GM21529 (cell line): ENCODE data around the gene DPH2.

Source experiments
- ATAC-seq: cut with Tn5 transposase; IDR thresholded peaks from one replicate; pipeline ENCODE4 v1.9.1; 2021; ENCODE audit not compliant: unreplicated experiment

DPH2 gene

DNA sequence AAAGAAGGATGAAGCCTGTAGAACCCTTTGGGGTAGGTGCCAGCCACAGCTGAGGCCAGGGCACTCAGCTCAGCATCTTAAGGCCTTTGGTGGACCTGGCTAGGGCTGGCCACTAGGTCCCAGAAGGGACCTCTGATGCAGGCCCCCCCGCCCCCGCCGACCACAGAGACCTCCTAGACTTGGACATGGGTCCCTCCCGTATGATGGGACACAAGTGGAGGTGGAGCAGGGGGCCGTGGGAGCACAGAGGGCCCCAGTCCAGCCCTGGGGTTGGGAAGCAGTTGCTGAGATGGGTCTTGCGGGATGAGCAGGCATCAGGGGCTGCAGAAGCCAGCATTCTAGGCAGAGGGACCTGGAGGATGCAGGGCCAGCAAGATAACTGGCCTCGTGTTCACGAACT, 12.4 kb downstream of the DPH2 start:
- ATAC-seq: no peak

DNA sequence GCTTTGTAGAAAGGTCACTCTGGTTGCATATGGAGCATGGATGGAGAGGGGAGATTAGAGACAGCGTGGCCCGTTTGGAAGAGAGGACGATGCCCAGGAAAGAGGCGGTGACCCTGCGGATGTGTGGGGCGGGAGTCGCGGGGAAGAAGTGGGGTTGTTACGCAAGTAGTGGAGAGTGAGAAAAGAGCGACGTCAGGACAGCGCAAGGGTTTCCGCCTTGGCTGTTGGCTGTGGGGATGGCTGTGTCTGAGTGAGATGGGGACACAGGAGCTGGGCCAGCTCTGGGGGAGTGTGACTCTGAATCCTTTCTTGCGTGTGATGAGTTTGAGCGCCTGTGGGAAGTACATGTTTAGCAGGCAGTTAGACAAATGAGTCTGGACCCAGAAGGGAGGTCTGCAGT, 13.0 kb downstream of the DPH2 start:
- ATAC-seq: no peak

DNA sequence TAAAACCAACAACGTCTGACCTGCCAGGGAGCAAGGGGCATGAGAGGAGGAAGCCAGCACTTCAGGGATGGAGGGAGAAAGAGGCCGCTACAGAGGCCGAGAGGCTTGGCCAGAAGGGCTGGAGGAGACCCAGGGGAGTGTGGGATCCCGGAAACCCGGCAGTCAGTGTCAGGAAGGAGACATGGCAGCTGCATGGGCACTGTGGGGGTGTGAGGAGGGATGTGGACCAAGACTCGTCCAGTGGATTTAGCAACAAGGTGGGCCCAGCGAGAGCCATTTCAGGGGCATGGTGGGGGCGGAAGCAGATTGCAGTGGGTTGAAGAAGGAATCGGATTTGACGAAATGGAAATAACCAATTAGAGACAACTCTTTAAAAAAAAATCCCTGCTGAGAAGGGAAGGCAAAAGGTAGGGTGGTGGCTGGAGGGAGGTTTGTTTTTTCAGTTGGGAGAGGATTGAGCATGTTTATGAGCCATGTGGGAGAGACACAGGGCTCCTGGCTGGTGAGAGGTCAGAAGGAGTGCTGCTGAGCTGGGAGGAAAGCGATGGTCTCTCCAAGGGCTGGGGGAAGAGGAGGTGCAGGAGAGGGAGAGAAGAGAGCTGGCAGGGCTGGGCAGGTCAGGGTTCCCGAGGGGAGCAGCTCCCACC, 13.6 kb downstream of the DPH2 start:
- no peak for ATAC-seq

DNA sequence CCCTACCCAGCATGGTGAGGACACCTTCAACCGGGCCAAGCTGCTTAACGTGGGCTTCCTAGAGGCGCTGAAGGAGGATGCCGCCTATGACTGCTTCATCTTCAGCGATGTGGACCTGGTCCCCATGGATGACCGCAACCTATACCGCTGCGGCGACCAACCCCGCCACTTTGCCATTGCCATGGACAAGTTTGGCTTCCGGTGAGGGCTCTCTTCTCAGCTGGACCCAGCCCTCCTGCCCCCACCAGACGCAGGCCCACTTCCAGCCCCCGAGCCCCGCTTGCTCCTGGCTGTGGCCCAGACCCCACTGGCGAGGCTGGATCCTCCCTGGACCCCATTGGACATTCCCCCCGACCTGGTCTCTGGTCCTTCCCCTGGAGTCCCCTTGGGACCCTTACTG, 15.0 kb downstream of the DPH2 start:
- ATAC-seq: no peak

DNA sequence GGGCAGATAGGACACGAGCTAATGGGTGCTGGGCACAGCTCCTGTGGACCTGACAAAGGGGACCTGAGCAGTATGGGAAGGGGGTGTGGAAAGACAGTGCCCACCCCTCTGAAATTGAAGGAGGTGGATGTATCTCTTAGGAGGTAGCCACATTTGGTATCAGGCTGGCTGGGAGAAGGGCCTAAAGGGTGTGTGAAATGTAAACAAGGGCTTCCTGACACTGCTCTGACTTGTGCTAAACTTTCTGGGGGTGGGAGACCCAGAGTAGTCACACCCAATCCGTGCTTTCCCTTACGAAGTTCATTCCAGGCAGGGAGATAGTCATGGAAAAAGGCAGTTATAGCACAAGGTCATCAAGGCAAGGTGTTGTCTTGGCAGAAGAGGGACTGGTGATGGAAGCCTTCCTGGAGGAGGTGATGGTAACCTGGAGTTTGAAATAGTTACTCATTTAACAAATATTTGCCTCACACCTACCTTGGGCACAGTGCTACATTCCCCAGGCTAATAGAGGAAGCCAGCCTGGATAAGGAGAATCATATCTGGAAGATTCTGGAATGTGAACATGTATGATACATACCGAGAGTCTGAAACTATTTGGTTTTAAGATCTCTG, 16.3 kb downstream of the DPH2 start:
- no peak for ATAC-seq

DNA sequence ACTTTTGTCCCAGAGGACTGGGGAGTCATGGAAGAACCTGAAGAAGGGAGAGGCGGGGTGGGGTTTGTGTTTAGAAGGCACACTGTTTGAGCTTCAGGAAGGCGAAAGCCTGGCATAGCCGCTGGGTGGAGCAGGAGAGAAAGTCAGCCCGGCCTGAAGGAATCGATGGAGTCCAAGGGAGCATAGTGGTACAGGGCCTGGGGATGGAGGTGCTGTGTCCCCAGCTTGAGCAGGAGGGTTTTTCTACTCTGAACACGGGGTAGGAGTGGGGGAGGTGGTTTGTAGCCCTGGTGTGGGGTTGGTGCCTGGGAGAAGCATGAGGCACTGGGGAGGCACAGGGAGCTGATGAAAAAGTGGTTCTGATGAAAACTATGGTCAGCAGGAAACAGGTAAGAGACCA, 16.9 kb downstream of the DPH2 start:
- no peak for ATAC-seq

DNA sequence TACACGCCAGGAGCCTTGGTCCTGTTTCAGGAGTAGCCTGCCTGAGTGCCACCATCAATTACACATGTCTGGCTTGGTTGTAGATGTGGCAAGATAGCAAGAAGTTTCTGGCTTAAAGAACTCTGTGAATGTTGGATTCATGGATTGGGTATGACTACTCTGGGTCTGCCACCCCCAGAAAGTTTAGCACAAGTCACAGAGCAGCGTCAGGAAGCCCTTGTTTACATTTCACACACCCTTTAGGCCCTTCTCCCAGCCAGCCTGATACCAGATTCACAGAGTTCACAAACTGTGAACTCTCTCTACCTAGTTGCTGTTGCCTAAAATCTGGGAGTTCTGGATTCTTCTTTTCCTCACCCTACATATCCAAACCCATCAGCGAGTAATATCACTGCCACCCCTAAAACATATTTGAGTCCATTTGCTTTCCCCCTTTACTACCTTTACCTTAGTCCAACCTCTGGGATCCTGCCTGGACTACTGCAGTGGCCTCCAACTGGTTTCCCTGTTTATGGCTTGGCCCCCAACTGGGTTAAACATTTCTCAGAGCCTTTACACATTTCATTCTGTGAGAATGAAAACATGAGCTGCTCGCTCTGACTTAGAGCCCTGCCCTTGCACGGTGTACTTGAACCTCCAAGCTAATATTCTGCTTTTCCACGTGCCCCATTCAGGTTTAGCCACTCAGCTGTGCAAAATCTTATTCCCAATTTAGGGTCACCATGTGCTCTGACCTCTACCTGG, 17.5 kb downstream of the DPH2 start:
- ATAC-seq: no peak

DNA sequence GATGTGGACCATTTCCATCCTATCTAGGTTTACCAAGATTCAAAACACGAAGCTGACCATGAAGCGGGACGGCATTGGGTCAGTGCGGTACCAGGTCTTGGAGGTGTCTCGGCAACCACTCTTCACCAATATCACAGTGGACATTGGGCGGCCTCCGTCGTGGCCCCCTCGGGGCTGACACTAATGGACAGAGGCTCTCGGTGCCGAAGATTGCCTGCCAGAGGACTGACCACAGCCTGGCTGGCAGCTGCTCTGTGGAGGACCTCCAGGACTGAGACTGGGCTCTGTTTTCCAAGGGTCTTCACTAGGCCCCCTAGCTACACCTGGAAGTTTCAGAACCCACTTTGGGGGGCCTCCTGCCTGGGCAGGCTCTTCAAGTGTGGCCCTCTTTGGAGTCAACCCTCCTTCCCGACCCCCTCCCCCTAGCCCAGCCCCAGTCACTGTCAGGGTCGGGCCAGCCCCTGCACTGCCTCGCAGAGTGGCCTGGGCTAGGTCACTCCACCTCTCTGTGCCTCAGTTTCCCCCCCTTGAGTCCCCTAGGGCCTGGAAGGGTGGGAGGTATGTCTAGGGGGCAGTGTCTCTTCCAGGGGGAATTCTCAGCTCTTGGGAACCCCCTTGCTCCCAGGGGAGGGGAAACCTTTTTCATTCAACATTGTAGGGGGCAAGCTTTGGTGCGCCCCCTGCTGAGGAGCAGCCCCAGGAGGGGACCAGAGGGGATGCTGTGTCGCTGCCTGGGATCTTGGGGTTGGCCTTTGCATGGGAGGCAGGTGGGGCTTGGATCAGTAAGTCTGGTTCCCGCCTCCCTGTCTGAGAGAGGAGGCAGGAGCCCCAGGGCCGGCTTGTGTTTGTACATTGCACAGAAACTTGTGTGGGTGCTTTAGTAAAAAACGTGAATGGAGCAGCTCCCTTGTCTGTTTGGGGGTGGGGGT, 20.7 kb downstream of the DPH2 start:
- ATAC-seq: no peak

DNA sequence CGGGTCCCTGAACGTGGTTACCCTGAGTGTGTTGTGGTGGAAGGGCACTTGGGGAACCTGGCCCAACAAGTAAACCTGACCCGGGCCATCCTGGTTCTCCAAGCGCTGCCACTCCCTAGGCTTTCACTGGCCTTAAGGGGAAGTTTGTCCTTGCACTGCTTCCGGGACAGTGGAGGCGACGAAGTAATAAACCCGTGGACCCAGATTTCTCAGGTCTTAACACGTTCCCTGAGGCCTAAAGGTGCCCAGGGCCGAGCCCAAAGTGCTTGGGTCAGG, 21.3 kb downstream of the DPH2 start:
- ATAC-seq: no peak

DNA sequence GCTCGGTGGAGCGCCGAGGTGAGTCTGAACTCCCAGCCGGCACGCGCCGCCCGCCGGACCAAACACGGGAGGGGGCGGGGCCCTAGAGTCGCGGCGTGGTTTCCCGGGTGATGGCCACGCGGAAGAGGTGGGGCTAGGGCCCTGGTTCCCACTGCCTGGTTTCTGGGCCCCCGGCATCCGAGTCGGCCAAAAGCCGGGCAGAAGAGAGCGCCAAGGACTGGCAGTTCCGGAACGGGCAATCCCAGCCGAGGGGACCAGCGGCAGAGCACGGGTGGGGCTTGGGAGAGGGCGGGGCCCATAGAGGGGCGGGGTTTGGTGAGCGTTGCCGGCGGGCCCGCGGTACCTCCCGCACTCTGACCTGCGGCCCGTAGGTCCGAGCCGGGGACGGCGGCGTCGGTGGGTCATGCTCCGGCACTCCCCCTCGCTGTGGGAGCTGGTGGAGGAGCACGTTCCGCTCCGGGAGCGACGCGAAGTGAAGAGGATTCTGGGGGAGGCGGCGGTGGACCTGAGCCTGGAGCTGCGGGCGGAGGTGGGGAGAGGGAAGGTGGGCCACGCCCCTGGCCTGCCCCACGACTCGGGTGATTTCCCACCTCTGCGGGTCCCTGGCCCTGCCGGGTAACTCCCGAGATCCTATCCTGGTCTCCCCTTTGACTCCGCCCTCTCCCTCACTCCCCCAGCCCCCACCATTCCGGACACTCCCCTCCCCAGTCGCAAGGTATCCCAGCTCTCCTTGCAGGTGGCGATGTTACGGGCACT, 21.8 kb downstream of the DPH2 start, which contains the start of gene CCDC24:
TSS of gene CCDC24 (plus strand) at position 124 of the 756 bp plus-strand sequence. CDS start at position 404, 280 bp downstream.
- ATAC-seq: peak; percentile 81

DNA sequence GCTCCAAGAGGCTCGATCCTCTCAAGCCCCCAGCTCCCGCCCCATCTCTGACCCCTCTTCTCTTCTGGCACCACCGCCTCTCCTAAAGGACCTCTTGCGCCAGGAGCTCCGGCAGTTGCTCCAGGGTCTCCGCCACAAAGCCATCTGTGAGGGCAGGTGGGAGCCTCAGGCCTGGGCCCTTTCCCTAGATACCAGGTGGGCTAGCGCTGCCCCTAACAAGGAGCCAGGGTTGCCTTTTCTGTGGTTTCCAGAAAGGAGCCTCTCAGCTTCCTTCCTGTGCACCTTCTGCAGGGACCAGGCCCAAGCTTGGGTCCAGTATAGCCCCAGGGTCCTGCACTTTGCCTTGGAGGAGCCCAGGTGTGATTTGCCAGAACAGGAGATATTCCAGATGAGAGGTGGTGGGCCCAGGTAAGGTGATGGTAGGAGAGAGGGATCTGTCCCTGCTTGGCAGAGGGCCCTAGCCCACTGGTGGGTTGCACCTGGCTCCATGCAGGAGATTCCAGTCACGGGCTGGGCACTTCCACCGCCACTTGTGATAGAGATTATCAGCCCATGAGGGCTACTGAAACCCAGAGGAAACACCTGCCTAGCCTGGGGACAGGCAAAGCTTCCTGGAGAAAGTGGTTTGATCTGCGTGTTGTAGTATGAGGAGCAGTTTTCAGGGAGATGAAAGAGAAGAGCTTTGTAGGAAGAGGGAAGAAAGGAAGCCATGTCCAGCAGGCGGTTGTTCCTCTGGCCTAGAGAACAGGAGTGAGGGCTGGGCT, 22.6 kb downstream of the DPH2 start:
- ATAC-seq: no peak

DNA sequence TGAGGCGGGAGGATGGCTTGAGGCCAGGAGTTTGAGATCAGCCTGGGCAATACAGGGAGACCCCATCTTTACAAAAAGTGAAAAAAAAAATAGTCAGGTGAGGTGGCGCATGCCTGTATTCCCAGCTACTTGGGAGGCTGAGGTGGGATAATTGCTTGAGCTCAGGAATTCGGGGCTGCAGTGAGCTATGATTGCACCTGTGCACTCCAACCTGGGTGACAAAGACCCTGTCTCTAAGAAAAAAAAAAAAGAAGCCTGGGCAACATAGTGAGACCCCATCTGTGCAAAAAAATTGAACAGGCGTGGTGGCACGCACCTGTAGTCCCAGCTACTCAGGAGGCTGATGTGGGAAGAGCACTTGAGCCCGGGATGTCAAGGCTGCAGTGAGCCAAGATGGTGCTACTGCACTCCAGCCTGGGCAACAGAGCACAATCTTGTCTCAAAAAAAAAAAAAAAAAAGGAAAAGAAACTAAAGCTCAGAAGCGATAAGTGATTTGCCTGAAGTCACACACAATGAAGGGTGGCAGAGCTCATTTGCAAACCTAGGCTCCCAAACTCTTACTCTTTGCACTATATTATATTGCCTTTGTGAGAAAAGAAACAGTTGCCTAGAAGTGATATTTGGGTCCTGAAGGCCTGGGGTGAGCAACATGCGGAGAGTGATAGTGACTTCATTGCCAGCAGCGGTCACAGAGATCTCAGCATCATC, 23.6 kb downstream of the DPH2 start:
- no peak for ATAC-seq

DNA sequence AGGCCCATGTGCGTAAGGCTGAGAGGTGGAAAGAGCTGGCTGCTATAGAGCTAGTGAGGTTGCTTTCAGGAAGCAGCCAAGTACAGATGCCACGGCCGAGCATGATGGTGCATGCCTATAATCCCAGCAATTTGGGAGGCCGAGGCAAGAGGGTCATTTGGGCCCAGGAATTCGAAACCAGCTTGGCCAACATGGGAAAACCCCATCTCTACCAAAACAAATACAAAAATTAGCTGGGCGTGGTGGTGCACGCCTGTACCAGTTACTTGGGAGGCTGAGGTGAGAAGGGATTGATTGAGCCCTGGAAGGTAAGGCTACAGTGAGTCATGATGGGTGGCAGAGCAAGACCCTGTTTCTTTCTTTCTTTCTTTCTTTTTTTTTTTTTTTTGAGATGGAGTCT, 24.3 kb downstream of the DPH2 start:
- ATAC-seq: no peak

DNA sequence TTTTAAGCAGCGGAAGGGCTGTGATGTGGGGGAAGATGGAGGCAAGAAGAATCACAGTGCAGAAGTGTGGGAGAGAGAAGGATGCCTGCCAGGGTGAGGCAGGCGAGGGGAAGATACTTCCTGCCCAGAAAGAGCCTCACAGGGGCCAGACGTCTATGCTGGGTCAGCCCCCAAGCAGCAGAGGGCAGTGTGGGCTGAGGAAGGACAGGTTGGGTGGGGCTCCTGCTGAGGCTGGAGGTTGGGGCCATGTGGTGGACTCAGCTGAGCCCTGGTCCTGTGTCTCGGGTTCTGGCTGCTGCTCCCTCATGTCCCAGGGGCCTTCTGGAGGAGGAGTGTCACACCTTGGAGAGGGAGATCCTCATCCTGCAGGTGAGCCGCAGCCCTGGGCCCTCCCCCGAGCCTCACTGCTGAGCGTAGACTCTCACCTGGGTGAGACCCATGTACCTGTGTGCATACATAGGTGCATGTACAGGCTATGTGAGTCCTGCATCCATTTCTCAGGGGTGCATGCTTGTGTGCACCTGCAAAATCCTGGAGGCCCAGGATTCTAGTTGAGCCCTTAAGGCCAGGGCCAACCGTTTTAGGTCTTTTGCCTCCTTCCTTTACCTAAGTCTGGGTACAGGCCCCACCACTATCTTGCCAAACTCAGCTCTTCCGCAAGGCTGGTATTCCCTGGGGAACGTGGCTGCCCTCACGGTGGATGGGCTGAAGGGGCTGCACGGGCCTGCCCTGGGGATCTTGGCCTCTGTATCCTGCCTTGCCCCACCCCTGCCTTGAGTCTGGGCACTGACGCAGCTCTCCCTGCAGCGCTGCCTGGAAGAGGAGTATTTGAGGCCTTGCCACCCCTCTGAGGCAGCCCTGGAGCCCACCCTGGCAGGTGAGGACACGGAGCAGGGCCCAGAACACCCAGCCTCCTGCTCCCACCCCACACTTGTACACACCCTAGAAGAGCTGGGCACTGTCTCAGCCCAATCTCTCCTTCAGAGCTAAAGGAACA, 25.3 kb downstream of the DPH2 start:
- no peak for ATAC-seq

DNA sequence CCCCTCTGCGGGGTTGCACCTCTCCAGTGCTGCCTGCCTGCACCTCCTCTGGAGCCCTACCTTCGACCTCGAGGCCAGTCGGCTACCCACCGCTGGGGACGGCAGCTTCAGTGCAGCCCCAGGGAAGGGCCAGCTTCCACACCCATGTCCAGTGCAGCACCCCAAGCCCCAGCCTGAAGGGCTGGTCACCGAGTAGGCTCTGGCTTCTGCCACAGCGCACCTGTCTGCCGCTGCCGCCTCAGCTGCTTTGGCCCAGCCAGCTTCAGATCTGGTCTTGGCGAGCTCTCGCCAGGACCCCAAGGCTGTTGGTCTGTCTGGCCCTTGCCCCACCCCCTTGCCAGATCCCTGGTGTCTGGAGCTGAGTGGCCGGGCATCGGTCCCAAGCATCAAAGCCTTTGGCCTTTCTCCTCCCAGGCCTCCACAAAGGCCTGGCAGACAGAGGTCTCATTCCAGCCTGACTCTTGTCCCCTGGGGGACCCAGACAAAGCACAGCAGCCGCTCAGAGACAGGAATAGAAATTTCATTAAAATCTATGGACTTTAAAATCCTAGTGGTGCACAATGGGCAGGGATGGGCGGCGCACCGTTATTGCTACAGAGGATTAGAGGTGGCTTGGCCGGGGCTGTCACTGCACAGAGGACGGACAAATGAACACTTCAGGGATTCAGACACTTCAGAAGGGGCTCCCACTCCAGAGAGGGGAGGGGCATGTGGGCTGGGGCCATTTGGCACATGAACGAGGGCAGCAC, 26.3 kb downstream of the DPH2 start:
- no peak for ATAC-seq

DNA sequence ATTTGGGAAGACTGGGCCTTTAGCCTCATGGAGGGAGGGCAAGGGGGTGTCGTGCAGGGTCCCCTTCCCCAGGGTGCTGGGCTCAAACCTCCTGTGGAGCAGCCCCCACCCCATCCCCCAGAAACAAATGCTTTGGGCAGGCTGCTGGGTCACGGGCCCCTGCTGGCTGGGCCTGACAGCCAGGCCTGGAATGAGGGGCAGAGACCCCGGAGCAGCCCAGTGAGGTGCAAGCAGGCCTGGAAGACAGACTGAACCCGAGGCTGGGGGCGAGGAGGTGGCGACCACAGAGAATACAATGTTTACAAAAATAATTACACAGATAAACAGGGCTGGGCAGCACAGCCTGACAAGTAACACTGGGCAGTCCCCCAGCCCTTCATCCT, 26.9 kb downstream of the DPH2 start:
- ATAC-seq: no peak

DNA sequence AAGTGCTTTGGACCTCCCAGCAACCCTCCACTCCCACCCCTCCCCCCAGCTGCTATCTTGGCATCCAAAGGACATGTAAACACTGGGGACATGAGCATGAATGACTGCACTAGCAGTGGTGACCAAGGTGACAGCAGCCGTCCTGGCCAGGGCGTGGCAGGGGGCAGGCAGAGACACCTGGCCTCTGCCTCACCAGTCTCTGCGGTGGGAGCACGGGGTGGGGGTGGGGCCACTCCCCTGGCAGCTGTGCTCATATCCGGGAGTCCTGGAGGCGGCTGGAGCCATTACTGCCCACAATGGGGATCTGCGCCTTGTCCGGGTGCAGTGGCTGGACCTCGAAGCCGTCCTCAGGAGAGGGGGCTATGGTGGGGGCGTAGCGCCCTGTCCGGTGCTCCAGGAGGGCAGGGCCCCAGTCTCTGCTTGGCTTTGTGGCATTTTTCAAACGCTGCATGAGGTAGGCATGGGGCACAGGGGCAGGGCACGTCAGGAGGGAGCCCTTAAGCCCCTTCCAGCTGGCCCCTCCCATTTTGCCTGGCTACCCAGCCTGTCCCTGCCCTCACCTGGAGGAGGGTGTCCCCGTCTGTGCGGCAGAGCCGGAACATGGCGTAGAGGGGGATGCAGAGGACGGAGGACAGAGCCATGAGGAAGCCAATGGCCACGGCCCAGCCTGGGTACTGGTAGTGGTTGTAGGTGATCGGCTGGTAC, 27.6 kb downstream of the DPH2 start:
- ATAC-seq: no peak
